Choroid plexus epithelial cell (primary cell): Measurements from ENCODE around the gene FTL.

Source experiments
- DNase-seq: peaks from one replicate; pipeline ENCODE4 v3.0.0-alpha.2; 2010; ENCODE audit warnings: low read depth
- H3K4me3 ChIP-seq: 2 replicates; pipeline ENCODE4 v1.5.1; 2011; ENCODE audit warnings: low read depth, mild to moderate bottlenecking, control low read depth, low read length, moderate library complexity
- CTCF ChIP-seq: conservative IDR thresholded peaks from 2 replicates; pipeline ENCODE4 v1.5.1; 2011; ENCODE audit warnings: low read depth, mild to moderate bottlenecking, control low read depth, inconsistent platforms, low read length, moderate library complexity

Gene FTL

GRCh38 chr19:48970923-48971395, 5.8 kb downstream of the FTL start:
- H3K4me3 ChIP-seq: no peak overlapping the region
- peak; percentile 88 for DNase-seq
- peak; percentile 96 for TF ChIP-seq CTCF

GRCh38 chr19:48975947-48976847, 11.1 kb downstream of the FTL start:
- peak; percentile 29 for TF ChIP-seq CTCF
- DNase-seq: peak; percentile 40
- no peak overlapping the region for H3K4me3 ChIP-seq

GRCh38 chr19:48977061-48977460, 12.0 kb downstream of the FTL start:
- no peak for DNase-seq
- no peak for TF ChIP-seq CTCF
- no peak overlapping the region for H3K4me3 ChIP-seq

GRCh38 chr19:48982280-48982679, 17.2 kb downstream of the FTL start:
- no peak for TF ChIP-seq CTCF
- DNase-seq: no peak
- H3K4me3 ChIP-seq: no peak overlapping the region

GRCh38 chr19:48985711-48986110, 20.6 kb downstream of the FTL start:
- DNase-seq: no peak
- no peak overlapping the region for H3K4me3 ChIP-seq
- TF ChIP-seq CTCF: no peak

- no peak for TF ChIP-seq CTCF
- DNase-seq: no peak
- no peak overlapping the region for H3K4me3 ChIP-seq
These were observed 21.1 kb downstream of the FTL start for GRCh38 chr19:48986211-48986610.

GRCh38 chr19:48987323-48987722, 22.2 kb downstream of the FTL start:
- H3K4me3 ChIP-seq: no peak overlapping the region
- no peak for DNase-seq
- no peak for TF ChIP-seq CTCF
